ENCODE data around the gene SULT2B1. TPM values are rescaled to one million over a fixed set of nuclear protein-coding genes. Genes with fewer than 3 reads are reported as not detected.

The SULT2B1 gene
- total and polyA plus RNA-seq, 4 donors, result 0.39 to 0.90 (median 0.48) TPM; not detected in 1

DNA sequence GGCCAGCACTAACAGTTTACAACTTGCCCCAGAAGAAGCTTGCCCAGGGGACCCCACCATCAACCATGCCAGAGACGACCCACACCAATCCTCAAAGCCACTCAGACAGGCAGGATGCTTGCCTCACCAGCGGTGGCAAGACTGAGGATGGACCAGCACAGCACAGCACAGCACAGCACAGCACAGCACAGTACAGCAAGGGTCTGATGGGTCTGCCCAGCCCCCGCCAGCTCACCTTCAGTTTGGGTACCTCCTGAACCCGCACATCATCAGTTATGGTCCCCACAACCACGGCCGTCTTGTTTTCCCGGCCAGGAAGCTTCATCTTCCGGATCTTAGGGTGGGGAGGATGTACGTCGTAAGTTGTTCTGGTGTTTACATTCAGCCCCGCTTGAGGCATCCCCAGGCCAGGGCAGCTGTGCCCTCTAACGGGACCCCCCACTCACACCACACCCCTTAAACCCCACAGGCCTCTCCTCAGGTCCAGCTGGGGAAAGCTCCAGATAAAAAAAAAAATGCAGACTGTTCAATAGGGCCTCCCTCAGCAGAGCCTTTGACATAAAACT lies 64.6 kb downstream of the SULT2B1 start:
- no peak overlapping the region for H3K4me3 ChIP-seq (ENCODE audit: low read depth, low read length)
- H3K9me3 ChIP-seq (ENCODE audit: control insufficient read depth, insufficient read depth, low read length), result no peaks in the 10 kb centered on the region
- peaks cover 58% of the 10 kb centered on the region for H3K36me3 ChIP-seq (ENCODE audit: control insufficient read depth, insufficient read depth, low read length)
- 97% methylated on average over 4 of the region's 12 CpGs for WGBS (ENCODE audit: insufficient coverage)
- H3K4me1 ChIP-seq (ENCODE audit: control insufficient read depth, insufficient read depth, low read length), result peaks cover 66% of the 10 kb centered on the region
- H3K27ac ChIP-seq (ENCODE audit: low read depth, low read length), result no peak overlapping the region
- no peak for DNase-seq (ENCODE audit: low read depth in 4 of 6, low spot score in 6 of 6)
- no peaks in the 10 kb centered on the region for H3K27me3 ChIP-seq (ENCODE audit: control insufficient read depth, insufficient read depth, low read length)

DNA sequence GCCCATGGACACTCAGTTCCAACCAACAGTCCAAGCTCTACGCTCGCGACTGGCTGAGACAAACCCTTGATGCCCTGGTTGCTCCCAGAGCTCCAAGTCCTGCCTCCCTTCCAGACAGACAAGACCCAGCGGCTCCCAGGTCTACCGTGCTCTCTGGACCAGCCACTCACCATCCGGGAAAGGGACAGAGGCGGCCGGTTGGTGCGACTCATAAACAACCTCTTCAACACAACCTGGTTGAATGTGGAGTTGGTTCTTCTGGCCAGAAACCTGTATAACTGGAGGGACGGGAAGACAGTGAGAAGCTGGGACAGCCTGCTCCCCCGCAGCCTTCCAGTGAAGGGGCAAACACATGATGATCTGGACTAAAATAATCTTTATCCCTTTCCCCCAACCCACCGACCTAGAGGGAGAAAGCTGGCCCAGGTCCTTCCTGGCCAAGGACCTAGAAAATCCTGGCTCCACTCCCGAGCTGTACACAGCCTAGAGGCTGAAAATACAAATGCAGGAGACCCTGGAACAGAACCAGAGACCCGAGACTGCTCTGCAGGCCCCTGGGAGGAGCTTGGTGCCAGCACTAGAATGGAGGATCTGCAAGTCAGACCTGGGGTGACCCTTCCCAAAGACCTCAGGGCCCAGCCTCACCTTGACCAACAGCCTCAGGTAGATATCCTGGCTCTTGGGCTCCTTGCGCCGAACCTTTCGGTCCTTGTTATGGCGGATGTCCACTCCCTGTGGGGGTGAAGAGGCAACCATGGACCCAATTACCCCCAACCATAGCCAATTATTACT lies 65.4 kb downstream of the SULT2B1 start:
- no peaks in the 10 kb centered on the region for H3K27me3 ChIP-seq (ENCODE audit: control insufficient read depth, insufficient read depth, low read length)
- H3K4me3 ChIP-seq (ENCODE audit: low read depth, low read length), result peak overlapping the region; percentile 96
- WGBS (ENCODE audit: insufficient coverage), result 80% methylated on average over 11 of the region's 18 CpGs
- no peak overlapping the region for H3K27ac ChIP-seq (ENCODE audit: low read depth, low read length)
- H3K9me3 ChIP-seq (ENCODE audit: control insufficient read depth, insufficient read depth, low read length), result no peaks in the 10 kb centered on the region
- peaks cover 67% of the 10 kb centered on the region for H3K4me1 ChIP-seq (ENCODE audit: control insufficient read depth, insufficient read depth, low read length)
- DNase-seq (ENCODE audit: low read depth in 4 of 6, low spot score in 6 of 6), result peak in 1 of 6 donors; percentile 75
- peaks cover 54% of the 10 kb centered on the region for H3K36me3 ChIP-seq (ENCODE audit: control insufficient read depth, insufficient read depth, low read length)

DNA sequence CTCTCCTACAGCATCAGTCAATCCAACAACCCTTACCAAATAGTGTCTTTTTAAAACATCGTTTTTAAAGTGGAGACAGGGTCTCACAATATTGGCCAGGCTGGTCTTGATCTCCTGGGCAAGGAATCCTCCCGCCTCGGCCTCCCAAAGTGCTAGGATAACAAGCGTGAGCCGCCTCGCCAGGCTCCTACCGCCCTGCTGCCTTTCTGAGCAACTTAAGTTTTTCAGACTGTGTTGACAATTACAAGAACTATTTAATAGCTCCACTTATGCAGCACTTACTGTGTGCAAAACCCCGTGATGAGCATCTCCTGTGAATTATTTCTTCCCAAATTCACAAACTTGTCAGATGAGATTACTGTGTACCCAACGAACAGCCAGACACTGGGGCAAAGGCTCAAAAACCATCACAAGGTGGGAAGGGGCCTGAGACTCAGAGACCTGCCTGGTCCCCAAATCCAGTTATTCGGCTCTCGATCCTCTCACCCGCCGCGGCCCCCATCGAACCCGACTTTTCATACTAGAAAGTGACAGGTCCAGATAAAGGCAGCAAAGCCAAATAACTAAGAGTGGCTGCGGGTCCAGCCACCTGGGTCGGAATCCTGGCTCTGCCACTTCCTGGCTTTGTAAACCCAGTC lies 66.4 kb downstream of the SULT2B1 start:
- no peaks in the 10 kb centered on the region for H3K9me3 ChIP-seq (ENCODE audit: control insufficient read depth, insufficient read depth, low read length)
- under 1% methylated on average over 18 of the region's 18 CpGs for WGBS (ENCODE audit: insufficient coverage)
- peak overlapping the region; percentile 80 for H3K27ac ChIP-seq (ENCODE audit: low read depth, low read length)
- peak overlapping the region; percentile 96 for H3K4me3 ChIP-seq (ENCODE audit: low read depth, low read length)
- no peak for DNase-seq (ENCODE audit: low read depth in 4 of 6, low spot score in 6 of 6)
- peaks cover 44% of the 10 kb centered on the region for H3K36me3 ChIP-seq (ENCODE audit: control insufficient read depth, insufficient read depth, low read length)
- H3K4me1 ChIP-seq (ENCODE audit: control insufficient read depth, insufficient read depth, low read length), result peaks cover 68% of the 10 kb centered on the region
- H3K27me3 ChIP-seq (ENCODE audit: control insufficient read depth, insufficient read depth, low read length), result no peaks in the 10 kb centered on the region

DNA sequence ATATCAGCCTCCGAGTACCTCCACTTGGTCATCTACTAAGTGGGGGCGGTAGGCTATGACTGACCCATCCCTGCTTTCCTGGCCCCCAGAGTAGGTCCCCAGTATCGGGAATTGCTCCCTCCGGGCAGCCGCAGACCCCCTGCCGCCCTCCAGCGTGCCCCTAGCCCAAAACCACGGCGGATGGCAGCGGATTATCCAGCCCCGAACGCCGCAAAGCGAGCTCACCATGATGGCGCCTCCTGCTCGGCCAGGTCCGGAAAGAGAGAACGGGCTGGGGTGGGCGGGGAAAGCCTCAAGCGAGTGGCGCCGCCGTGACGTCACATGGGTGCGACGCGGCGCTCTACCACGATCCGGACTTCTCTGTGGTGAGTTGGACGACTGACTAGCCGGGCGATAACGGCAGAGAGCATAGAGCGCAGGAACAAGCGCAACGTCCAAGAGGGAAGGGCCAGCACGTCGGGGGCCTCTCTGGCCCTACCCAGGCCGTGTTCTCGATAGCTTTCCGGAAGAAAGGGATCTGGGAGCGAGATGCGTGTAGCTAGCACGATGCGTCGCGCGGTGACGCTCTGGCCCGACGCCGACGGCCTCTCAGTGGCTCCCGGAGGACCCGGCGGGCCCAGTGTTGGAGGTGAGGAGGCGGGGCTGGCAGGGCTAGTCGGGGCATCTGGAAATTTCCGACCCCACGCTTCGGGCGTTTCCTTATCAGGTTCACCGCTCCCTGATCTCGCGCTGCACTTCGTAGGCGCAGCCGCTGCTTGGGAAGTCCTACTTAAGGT lies 67.1 kb downstream of the SULT2B1 start, which contains the start of the genes RPL18 and SPHK2:
TSS of gene RPL18 (minus strand) at position 263 of the 776 bp plus-strand sequence. CDS start at position 228, 35 bp downstream.
TSS of gene SPHK2 (plus strand) at position 591 of the 776 bp plus-strand sequence. CDS start 1,009 bp downstream, outside the sequence.
- peak; percentile 94 to 100 (median 98) for DNase-seq (ENCODE audit: low read depth in 4 of 6, low spot score in 6 of 6)
- peak within 1 kb of the TSS; percentile 96 for H3K4me3 ChIP-seq (ENCODE audit: low read depth, low read length)
- peaks cover 69% of the 10 kb centered on the region for H3K4me1 ChIP-seq (ENCODE audit: control insufficient read depth, insufficient read depth, low read length)
- H3K36me3 ChIP-seq (ENCODE audit: control insufficient read depth, insufficient read depth, low read length), result peaks cover 36% of the 10 kb centered on the region
- H3K9me3 ChIP-seq (ENCODE audit: control insufficient read depth, insufficient read depth, low read length), result no peaks in the 10 kb centered on the region
- no peaks in the 10 kb centered on the region for H3K27me3 ChIP-seq (ENCODE audit: control insufficient read depth, insufficient read depth, low read length)
- peak within 1 kb of the TSS; percentile 80 for H3K27ac ChIP-seq (ENCODE audit: low read depth, low read length)
- WGBS (ENCODE audit: insufficient coverage), result 0% methylated on average over 69 of the region's 69 CpGs

DNA sequence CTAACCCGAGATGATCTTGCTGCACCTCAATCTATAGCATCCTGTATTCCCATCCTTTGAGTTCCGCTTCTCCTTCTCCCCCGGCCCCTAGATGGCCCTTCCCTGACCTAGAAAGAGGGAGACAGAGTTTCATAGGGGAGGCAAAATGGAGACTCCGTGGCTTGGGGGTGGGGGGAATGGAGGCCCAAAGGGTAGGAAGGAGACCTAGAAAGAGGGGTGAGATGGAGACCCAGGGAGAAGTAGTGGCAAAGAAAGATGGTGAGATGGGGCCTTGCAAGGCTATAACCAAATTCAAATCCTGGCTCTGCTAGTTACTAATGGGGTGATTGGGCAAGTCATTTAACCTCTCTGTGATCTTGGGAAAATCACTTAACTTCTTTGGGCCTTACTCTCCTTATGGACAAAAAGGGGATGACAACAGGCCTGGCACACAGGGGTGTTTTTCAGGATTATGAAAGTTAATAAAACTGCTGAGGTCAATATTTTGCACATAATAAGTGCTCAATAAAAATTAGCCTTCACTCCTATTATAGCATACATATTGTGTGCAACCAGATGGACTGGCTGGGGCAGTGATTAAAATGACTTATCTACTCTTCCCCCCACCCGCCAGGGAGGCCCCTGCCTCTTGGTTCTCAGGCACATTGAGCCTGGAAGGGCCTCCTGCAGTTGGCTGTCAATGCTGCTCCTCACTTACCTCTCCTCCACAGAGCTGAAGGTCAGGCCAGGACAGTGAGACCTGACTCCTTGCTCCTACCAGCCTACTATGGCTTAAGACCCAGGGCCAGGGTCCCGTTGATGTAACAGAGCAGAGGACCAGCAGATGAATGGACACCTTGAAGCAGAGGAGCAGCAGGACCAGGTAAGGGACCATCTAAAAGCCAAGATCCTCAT lies 68.0 kb downstream of the SULT2B1 start:
- Histone ChIP-seq H3K36me3 (ENCODE audit: control insufficient read depth, insufficient read depth, low read length) (peaks cover 31% of the 10 kb centered on the region), H3K9me3 (ENCODE audit: control insufficient read depth, insufficient read depth, low read length) (no peaks in the 10 kb centered on the region), H3K27ac (ENCODE audit: low read depth, low read length) (peak overlapping the region; percentile 80), H3K4me1 (ENCODE audit: control insufficient read depth, insufficient read depth, low read length) (peaks cover 73% of the 10 kb centered on the region), H3K27me3 (ENCODE audit: control insufficient read depth, insufficient read depth, low read length) (no peaks in the 10 kb centered on the region), H3K4me3 (ENCODE audit: low read depth, low read length) (peak overlapping the region; percentile 96)
- no peak for DNase-seq (ENCODE audit: low read depth in 4 of 6, low spot score in 6 of 6)
- 50% methylated on average over 2 of the region's 6 CpGs for WGBS (ENCODE audit: insufficient coverage)

DNA sequence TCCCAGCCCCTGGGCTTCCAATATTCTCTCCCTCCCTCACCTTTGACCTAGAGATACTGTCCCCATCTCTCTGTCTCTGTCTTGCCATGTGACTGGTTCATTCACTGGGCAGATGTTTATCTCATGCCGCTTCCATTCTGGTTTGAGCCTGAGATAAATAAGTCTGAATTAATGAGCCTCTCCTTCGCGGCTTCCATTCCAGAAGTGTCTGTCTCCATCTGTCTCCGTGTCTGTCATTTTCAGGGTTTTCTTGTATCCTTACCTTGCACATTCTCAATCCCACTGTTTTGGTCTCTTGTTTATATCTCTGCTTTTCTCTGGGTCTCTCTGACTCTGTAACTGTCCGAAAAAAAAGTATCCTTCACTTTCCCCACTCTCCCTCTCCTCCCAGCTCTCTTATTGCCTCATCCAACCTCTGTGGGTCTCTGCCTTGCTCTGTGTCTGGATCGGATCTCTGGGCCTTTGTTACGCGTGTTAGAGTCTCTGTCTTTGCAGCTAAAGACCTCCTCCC lies 71.6 kb downstream of the SULT2B1 start:
- H3K4me3 ChIP-seq (ENCODE audit: low read depth, low read length), result peak overlapping the region; percentile 55

DNA sequence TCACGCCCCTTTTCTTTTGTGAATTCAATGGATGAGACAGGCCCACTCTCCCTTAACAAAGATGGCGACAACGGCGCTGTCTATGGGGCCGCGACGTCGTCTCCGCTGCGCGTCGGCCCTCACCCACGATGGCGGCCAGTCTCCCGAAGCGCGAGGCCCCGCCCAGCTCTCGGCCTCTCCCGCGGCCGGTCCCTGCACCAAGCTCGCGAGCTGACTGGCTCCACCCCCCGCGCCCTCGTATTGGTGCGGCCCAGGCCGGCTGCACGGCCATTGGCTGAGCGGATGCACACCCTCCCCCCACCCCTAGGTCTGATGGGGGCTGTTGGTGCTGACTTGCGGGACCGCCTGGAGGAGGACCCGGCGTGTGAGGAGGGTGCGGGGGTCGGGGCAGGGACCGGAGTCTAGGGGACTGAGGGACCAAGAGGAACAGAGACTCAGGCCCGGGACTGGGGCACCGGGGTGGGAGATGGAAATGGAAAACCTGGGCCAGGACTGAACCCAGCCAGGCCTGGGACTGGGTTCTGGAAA lies 72.2 kb downstream of the SULT2B1 start:
- DNase-seq (ENCODE audit: low read depth in 4 of 6, low spot score in 6 of 6), result peak; percentile 88 to 99 (median 95)

More for the DNA sequence above, 71.6 kb downstream of the SULT2B1 start:
- H3K27me3 ChIP-seq (ENCODE audit: control insufficient read depth, insufficient read depth, low read length), result no peaks in the 10 kb centered on the region
- no peak for DNase-seq (ENCODE audit: low read depth in 4 of 6, low spot score in 6 of 6)
- H3K9me3 ChIP-seq (ENCODE audit: control insufficient read depth, insufficient read depth, low read length), result no peaks in the 10 kb centered on the region
- H3K36me3 ChIP-seq (ENCODE audit: control insufficient read depth, insufficient read depth, low read length), result peaks cover 34% of the 10 kb centered on the region
- H3K27ac ChIP-seq (ENCODE audit: low read depth, low read length), result peak overlapping the region; percentile 95
- H3K4me1 ChIP-seq (ENCODE audit: control insufficient read depth, insufficient read depth, low read length), result peaks cover 49% of the 10 kb centered on the region
- 9% methylated on average over 8 of the region's 8 CpGs for WGBS (ENCODE audit: insufficient coverage)

More for the DNA sequence above, 72.2 kb downstream of the SULT2B1 start:
- peak overlapping the region; percentile 95 for H3K27ac ChIP-seq (ENCODE audit: low read depth, low read length)
- peak overlapping the region; percentile 68 for H3K4me3 ChIP-seq (ENCODE audit: low read depth, low read length)
- H3K27me3 ChIP-seq (ENCODE audit: control insufficient read depth, insufficient read depth, low read length), result no peaks in the 10 kb centered on the region
- 0% methylated on average over 27 of the region's 40 CpGs for WGBS (ENCODE audit: insufficient coverage)
- H3K4me1 ChIP-seq (ENCODE audit: control insufficient read depth, insufficient read depth, low read length), result peaks cover 49% of the 10 kb centered on the region
- H3K9me3 ChIP-seq (ENCODE audit: control insufficient read depth, insufficient read depth, low read length), result no peaks in the 10 kb centered on the region
- H3K36me3 ChIP-seq (ENCODE audit: control insufficient read depth, insufficient read depth, low read length), result peaks cover 40% of the 10 kb centered on the region
